Coronary artery (tissue), 2 donors: Measurements from ENCODE around the gene SDHAF4.

Experiments used
- DNase-seq: peaks from one replicate; pipeline ENCODE4 v3.0.0-alpha.2; 2017; ENCODE audit warnings: low spot score
- H3K27ac ChIP-seq, 2 donors: fragments of 200-600 bp; sonication (generic); one replicate each; pipeline ENCODE4 v1.5.1; 2016 to 2019
- H3K4me3 ChIP-seq: fragments of 200-600 bp; sonication (generic); 2 replicates; pipeline ENCODE4 v1.5.1; 2016; ENCODE audit warnings: mild to moderate bottlenecking, moderate library complexity
- TF ChIP-seq, protein P1 (sequence below): fragments of 200-600 bp; sonication (generic); IDR thresholded peaks from one replicate; pipeline ENCODE4 v1.5.1; 2019; ENCODE audit warnings: antibody characterized with exemption

Gene SDHAF4

DNA sequence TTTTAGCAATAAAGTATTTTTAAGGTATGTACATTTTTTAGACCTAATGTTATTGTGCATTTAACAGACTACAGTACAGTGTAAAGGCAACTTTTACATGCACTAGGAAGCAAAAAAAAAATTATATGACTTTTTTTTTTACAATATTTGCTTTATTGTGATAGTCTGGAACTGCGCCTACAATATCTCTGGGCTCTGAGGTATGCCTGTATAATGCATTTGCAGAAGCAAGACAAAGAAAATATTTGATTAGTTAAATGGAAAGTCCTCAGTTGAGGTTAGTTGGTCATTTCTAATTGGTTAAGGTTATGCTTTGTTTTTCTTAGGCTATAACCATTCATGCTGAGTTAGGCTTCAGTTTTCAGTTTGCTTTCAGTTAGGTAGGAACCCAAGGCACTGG, 54.0 kb downstream of the SDHAF4 start:
- no peak for DNase-seq
- TF ChIP-seq, protein P1, sequence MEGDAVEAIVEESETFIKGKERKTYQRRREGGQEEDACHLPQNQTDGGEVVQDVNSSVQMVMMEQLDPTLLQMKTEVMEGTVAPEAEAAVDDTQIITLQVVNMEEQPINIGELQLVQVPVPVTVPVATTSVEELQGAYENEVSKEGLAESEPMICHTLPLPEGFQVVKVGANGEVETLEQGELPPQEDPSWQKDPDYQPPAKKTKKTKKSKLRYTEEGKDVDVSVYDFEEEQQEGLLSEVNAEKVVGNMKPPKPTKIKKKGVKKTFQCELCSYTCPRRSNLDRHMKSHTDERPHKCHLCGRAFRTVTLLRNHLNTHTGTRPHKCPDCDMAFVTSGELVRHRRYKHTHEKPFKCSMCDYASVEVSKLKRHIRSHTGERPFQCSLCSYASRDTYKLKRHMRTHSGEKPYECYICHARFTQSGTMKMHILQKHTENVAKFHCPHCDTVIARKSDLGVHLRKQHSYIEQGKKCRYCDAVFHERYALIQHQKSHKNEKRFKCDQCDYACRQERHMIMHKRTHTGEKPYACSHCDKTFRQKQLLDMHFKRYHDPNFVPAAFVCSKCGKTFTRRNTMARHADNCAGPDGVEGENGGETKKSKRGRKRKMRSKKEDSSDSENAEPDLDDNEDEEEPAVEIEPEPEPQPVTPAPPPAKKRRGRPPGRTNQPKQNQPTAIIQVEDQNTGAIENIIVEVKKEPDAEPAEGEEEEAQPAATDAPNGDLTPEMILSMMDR = no peak
- Histone ChIP-seq H3K27ac (no peak overlapping the region), H3K4me3 (no peak overlapping the region)

DNA sequence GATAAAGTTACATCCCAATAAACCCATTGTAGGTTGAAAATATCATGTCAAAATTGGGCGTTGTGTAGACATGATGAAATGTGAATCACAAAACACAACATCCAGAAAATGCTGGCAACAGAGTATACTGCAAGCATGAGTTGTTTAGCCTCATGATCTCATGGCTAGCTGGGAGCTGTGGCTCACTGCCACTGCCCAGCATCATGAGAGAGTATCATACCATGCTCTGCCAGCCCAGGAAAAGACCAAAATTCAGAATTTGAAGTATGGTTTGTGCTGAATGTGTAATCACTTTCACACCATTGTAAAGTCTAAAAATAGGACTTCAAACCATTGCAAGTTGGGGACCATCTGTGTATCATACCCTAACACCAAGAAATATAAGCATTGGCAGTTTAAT, 55.7 kb downstream of the SDHAF4 start:
- DNase-seq = no peak
- TF ChIP-seq, protein P1 = no peak
- Histone ChIP-seq H3K4me3 (no peak overlapping the region), H3K27ac (no peak overlapping the region)

DNA sequence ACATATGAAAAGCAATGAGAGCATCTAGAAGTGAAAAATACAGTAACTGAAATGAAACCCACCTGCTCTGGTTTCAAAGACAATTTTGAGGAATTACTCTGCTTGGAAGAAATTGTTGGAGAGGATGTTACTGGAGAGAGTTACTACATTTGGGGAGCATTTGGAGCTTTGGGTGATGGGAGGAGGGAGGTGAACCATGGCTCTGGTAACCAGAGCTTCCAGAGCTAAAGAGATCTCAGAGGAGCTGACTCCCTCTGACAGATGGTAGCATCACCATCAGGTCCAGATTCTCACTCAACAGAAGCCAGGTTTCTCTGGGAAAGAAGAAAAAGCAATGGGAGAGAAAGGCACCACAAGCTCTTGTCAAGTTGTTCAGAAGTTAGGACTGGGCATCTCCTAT, 58.7 kb downstream of the SDHAF4 start:
- TF ChIP-seq, protein P1 = no peak
- no peak overlapping the region for H3K27ac ChIP-seq
- H3K4me3 ChIP-seq = no peak overlapping the region
- no peak for DNase-seq

DNA sequence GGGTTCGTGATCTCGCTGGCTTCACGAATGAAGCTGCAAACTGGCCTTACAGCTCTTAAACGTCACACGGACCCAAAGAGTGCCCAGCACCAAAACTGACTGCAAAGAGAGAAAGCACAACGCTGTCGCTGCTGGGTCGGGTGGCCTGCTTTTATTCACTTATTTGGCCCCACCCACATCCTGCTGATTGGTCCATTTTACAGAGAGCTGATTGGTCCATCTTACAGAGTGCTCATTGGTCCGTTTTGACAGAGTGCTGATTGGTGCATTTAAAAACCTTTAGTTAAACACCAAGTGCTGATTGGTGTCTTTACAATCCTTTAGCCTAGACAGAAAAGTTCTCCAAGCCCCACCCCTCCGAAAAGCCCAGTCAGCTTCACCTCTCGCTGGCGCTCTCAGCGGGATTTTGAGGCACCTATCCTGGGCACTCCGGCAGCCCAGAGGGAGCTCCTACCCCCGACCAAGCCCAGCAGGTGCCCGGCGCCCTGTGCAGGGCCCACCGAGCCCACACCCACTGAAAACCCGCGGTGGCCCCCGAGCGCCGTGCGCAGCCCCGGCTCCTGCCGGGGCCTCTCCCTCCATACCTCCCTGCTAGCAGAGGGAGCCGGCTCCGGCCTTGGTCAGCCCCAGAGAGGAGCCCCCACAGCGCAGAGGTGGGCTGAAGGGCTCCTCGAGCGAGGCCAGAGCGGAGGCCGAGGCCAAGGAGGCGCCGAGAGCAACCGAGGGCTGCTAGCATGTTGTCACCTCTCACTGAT, 60.9 kb downstream of the SDHAF4 start:
- TF ChIP-seq, protein P1 = no peak
- no peak for DNase-seq
- H3K4me3 ChIP-seq = no peak overlapping the region
- H3K27ac ChIP-seq = no peak overlapping the region

DNA sequence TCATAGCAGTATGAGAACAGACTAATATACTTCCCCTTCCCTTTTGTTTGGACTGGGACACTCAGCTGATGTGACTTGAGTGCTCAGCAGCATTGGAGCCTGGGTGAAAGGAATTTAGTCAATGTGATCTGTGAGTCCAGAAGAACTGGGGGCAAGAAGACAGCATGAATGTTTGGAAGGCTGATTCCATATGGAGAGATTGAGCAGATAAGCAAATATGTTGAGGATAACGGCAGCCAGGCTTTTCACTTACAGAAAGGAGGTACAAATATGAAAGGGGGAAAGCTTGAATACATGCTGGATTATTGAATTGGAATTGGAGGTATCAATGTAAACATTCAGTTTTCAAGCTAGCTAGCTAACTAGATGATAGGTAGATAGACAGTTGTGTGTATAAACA, 63.2 kb downstream of the SDHAF4 start:
- Histone ChIP-seq H3K27ac (no peak overlapping the region), H3K4me3 (no peak overlapping the region)
- no peak for DNase-seq
- TF ChIP-seq, protein P1 = no peak

DNA sequence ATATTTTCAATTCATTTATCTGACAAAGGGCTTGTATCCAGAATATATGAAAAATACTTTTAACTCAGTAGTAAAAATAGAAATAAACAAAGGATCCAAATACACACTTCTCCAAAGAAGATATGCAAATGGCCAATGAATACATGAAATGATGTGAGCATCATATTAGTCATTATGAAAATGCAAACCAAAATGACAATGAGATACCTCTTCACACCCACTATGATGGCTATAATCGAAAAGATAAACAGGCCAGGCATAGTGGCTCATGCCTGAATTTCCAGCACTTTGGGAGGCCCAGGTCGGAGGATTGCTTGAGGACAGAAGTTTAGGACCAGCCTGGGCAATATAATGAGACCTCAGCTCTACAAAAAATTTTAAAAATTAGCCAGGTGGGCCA, 67.1 kb downstream of the SDHAF4 start:
- no peak for DNase-seq
- H3K27ac ChIP-seq = no peak overlapping the region
- TF ChIP-seq, protein P1 = no peak
- H3K4me3 ChIP-seq = no peak overlapping the region

DNA sequence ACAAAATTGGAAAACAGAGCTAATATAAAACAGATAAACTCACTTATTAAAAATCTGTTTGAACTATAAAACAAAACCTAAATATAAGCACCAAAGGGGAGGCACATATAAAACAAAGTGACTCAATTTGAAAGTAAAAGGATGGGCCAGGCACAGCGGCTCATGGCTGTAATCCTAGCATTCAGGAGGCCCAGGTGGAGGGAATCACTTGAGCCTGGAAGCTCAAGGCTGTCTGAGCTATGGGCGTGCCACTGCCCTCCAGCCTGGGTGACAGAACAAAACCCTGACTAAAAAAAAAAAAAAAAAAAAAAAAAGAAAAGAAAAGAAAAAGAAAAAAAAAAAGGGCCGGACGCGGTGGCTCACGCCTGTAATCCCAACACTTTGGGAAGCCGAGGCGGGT, 69.9 kb downstream of the SDHAF4 start:
- TF ChIP-seq, protein P1 = no peak
- no peak overlapping the region for H3K27ac ChIP-seq

More for the DNA sequence above, 69.9 kb downstream of the SDHAF4 start:
- no peak overlapping the region for H3K4me3 ChIP-seq
- no peak for DNase-seq
